T-cell (primary cell): ENCODE results near the gene CEP89. TPM values are rescaled to one million over a fixed set of nuclear protein-coding genes. Genes with fewer than 3 reads are reported as not detected.
"Not testable (repeated sequence)": the region's sequence is repeated elsewhere in the genome, so short reads cannot be mapped to it uniquely, and the experiment has no call there.

Experiments used
- ATAC-seq, 4 experiments: fragments of 200-7000 bp in 3 of 4; fragments of 150-1000 bp in 1 of 4; cut with Tn5 transposase; replicated peaks in 1 of 4; 1 replicate in 3 of 4; 2 replicates in 1 of 4; pipeline ENCODE4 v1.10.0; 2021; ENCODE audit warnings: moderate library complexity in 3 of 4, mild to moderate bottlenecking in 2 of 4, moderate number of reproducible peaks in 1 of 4
- CTCF ChIA-PET, 2 donors: fragments of 300-600 bp; sonication (Branson Sonifier 250); formaldehyde crosslinking; loops; one replicate each; lab custom pipeline; 2022; ENCODE audit warnings: antibody characterized with exemption in 2 of 2; lab: Charles Lee
- POLR2A ChIA-PET, 2 donors: fragments of 300-600 bp; sonication (Branson Sonifier 250); formaldehyde crosslinking; loops; one replicate each; lab custom pipeline; 2022; ENCODE audit warnings: antibody characterized with exemption in 2 of 2; lab: Charles Lee
- DNase-seq, 35 experiments: peaks; one replicate each; pipeline versions ENCODE4 v3.0.0 to v3.0.0-alpha.2; 2013 to 2023
- H3K27ac ChIP-seq: one replicate; pipeline ENCODE4 v1.5.1; 2013; ENCODE audit warnings: low read length
- H3K27me3 ChIP-seq, 2 experiments: replicated peaks in 1 of 2; 1 replicate in 1 of 2; 2 replicates in 1 of 2; pipeline versions ENCODE4 v1.6.1 to v1.7.0; 2013; ENCODE audit warnings: low read length in 1 of 2, mixed read lengths in 1 of 2; ENCODE audit not compliant: control insufficient read depth in 2 of 2, insufficient read depth in 2 of 2; ENCODE audit errors: extremely low read depth in 1 of 2
- H3K36me3 ChIP-seq, 2 donors: 1 replicate in 1 of 2; 2 replicates in 1 of 2; pipeline versions ENCODE4 v1.6.1 to v1.7.0; 2013; ENCODE audit warnings: low read length in 1 of 2; ENCODE audit not compliant: control insufficient read depth in 2 of 2, insufficient read depth in 1 of 2; ENCODE audit errors: extremely low read depth in 1 of 2
- H3K4me1 ChIP-seq, 2 experiments: 1 replicate in 1 of 2; 2 replicates in 1 of 2; pipeline versions ENCODE4 v1.6.1 to v1.7.0; 2013; ENCODE audit warnings: low read length in 2 of 2, mixed read lengths in 1 of 2; ENCODE audit not compliant: insufficient read depth in 2 of 2, control insufficient read depth in 1 of 2; ENCODE audit errors: extremely low read depth in 1 of 2
- H3K4me3 ChIP-seq, 2 donors: 1 replicate in 1 of 2; 2 replicates in 1 of 2; pipeline versions ENCODE4 v1.5.1 to v1.7.0; 2013; ENCODE audit warnings: mild to moderate bottlenecking in 2 of 2, low read length in 1 of 2, moderate library complexity in 1 of 2; ENCODE audit not compliant: control insufficient read depth in 1 of 2; ENCODE audit errors: extremely low read depth in 1 of 2
- H3K9me3 ChIP-seq: 2 replicates; pipeline ENCODE4 v1.7.0; 2013
- H3K27ac Mint-ChIP-seq, 2 donors: one replicate each; pipeline ENCODE4 v1.8.0; 2020 to 2021; ENCODE audit warnings: mild to moderate bottlenecking in 2 of 2, mixed read lengths in 2 of 2
- H3K27me3 Mint-ChIP-seq, 2 donors: one replicate each; pipeline ENCODE4 v1.8.0; 2021 to 2022; ENCODE audit warnings: mixed read lengths in 2 of 2
- H3K36me3 Mint-ChIP-seq: one replicate; pipeline ENCODE4 v1.8.0; 2021; ENCODE audit warnings: mixed read lengths
- H3K4me1 Mint-ChIP-seq, 3 donors: one replicate each; pipeline ENCODE4 v1.8.0; 2020 to 2022; ENCODE audit warnings: mixed read lengths in 3 of 3, mild to moderate bottlenecking in 1 of 3
- H3K4me3 Mint-ChIP-seq, 3 donors: one replicate each; pipeline ENCODE4 v1.8.0; 2020 to 2022; ENCODE audit warnings: mild to moderate bottlenecking in 3 of 3, mixed read lengths in 3 of 3, moderate library complexity in 3 of 3
- H3K9me3 Mint-ChIP-seq, 3 donors: one replicate each; pipeline ENCODE4 v1.8.0; 2020 to 2022; ENCODE audit warnings: mixed read lengths in 3 of 3
- WGBS: methylation state at CpG from one replicate; pipeline ENCODE4 v1.1.5; 2013; ENCODE audit warnings: missing lambda C conversion rate; ENCODE audit not compliant: insufficient coverage; 5-methylcytosine and 5-hydroxymethylcytosine counted together
- total RNA-seq, 35 experiments: library from RNA in 6 of 35; stranded (reverse) in 6 of 35; fragments of 120-200 nt in 1 of 35; gene quantifications; one replicate each; pipeline versions ENCODE4 v1.2.1 to v1.2.4 and lab custom pipeline; 2013 to 2026

Gene CEP89
- total RNA-seq, 5 donors from 2014 or later (not counting 1 experiment from before 2014, with no cell fraction given): 8.1 to 19.9 (median 16.6) TPM

DNA sequence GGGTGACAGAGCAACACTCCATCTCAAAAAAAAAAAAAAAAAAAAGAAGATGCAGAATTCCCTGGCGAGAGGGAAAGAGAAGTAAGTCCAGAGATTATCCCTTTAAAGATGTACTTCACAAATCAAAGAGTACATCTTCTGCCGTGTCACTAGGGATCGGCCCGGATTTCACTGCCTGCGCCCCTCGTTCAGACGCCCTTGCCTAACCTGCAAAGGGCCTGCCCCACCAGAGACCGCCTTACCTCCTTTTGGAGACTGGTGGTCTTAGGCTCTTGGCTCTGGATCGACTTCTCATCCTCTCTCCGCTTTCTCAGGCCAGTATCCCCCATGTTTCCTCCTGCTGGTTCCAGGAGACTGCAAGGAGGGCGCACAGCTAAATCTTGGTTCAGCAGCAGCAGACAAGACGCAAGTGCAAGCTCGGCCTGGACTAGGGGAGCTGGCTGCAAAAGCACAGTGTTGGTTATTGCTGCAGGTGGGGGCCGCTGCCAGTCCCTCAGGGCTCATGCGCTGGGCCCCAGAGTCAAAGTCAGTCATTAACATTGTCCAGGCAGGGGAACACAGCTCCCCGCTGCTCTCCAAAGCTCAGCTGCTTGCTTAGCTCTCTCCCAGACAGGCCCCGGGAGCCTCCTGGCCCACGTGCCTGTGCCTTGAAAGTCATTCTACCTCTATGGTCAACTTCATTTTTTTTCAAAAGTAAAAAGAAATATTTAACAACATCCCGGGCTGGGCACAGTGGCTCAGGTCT, 103.4 kb downstream of the CEP89 start:
- 93% methylated on average over 13 of the region's 19 CpGs for WGBS
- H3K27me3 ChIP-seq: peaks cover 0 to 4% of the 10 kb centered on the region in 2 experiments
- no peaks in the 10 kb centered on the region for H3K9me3 Mint-ChIP-seq
- no peaks in the 10 kb centered on the region for H3K4me1 ChIP-seq
- H3K36me3 ChIP-seq: no peaks in the 10 kb centered on the region
- no peak overlapping the region for H3K4me3 Mint-ChIP-seq
- H3K27ac Mint-ChIP-seq: no peak overlapping the region
- H3K27me3 Mint-ChIP-seq: no peaks in the 10 kb centered on the region
- POLR2A ChIA-PET: no interaction called here
- no peaks in the 10 kb centered on the region for H3K36me3 Mint-ChIP-seq
- H3K4me1 Mint-ChIP-seq: no peaks in the 10 kb centered on the region
- H3K4me3 ChIP-seq: no peak overlapping the region
- H3K27ac ChIP-seq: no peak overlapping the region
- H3K9me3 ChIP-seq: no peaks in the 10 kb centered on the region
- CTCF ChIA-PET: interaction anchor here in 1 of 2 donors (0.6 kb wide), 1 partner anchor 48 kb away, joined by 3 read pairs; no protein-coding TSS in a partner anchor
- ATAC-seq (no peak), DNase-seq (no peak)

DNA sequence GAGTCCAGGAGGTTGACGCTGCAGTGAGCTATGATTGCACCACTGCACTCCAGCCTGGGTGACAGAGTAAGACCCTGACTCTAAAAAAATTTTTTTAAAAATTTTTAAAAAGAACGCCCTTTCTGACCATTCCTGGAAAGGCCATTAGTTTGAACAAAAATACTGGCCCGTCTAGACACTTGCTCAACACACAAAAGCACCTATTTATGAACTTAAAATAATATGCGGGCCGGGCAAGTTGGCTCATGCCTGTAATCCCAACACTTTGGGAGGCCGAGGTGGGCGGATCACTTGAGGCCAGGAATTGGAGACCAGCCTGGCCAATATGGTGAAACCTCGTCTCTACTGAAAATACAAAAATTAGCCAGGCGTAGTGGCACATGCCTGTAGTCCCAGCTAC, 104.3 kb downstream of the CEP89 start:
- ATAC-seq, H3K4me1 Mint-ChIP-seq, H3K9me3 Mint-ChIP-seq, DNase-seq, H3K4me1 ChIP-seq, CTCF ChIA-PET, H3K36me3 Mint-ChIP-seq, H3K27me3 Mint-ChIP-seq, H3K9me3 ChIP-seq, H3K4me3 ChIP-seq, H3K27me3 ChIP-seq, H3K36me3 ChIP-seq, H3K27ac Mint-ChIP-seq, POLR2A ChIA-PET, H3K4me3 Mint-ChIP-seq, H3K27ac ChIP-seq: not testable (repeated sequence)
- WGBS: 91% methylated on average over 4 of the region's 9 CpGs

DNA sequence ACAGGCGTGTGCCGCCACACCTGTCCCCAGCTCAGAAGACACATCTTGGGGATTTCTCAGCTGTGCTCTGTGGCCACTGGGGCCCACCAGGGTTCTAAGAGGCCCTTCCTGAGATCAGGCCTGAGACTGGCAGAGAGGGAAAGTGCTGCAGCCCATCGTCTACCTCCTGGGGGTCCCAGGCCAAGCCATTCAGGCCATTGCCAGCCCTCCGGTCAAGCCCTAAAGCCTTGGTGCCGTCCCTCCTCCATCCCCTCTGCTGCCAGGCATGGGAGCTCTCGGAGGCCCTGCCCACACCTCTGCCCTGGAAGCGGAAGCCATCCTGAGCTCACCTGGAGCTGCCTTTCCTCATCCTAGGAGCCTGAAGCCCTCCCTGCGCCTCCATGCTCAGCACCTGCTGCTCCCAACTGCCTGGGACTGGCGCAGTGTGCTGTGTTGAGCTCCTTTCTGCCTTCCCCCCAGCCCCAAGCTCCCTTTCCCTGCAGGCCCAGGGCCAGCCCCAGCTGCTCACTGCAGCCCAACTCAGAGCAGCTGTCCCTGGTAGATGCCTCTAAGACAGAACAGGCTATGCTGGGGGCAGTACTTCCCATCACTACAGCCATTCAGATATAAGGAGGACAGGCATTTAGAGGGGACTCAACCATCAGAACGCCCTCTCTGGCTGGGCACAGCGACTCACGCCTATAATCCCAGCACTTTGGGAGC, 105.0 kb downstream of the CEP89 start:
- no peak overlapping the region for H3K4me3 ChIP-seq
- Mint-ChIP-seq H3K36me3 (no peaks in the 10 kb centered on the region), H3K4me3 (no peak overlapping the region), H3K9me3 (no peaks in the 10 kb centered on the region), H3K27ac (no peak overlapping the region), H3K4me1 (no peaks in the 10 kb centered on the region), H3K27me3 (no peaks in the 10 kb centered on the region)
- no peaks in the 10 kb centered on the region for H3K4me1 ChIP-seq
- ATAC-seq (no peak), DNase-seq (no peak)
- POLR2A ChIA-PET: no interaction called here
- H3K36me3 ChIP-seq: no peaks in the 10 kb centered on the region
- no peak overlapping the region for H3K27ac ChIP-seq
- WGBS: 87% methylated on average over 12 of the region's 12 CpGs
- CTCF ChIA-PET: no interaction called here
- peaks cover 0 to 4% of the 10 kb centered on the region in 2 experiments for H3K27me3 ChIP-seq
- H3K9me3 ChIP-seq: no peaks in the 10 kb centered on the region

DNA sequence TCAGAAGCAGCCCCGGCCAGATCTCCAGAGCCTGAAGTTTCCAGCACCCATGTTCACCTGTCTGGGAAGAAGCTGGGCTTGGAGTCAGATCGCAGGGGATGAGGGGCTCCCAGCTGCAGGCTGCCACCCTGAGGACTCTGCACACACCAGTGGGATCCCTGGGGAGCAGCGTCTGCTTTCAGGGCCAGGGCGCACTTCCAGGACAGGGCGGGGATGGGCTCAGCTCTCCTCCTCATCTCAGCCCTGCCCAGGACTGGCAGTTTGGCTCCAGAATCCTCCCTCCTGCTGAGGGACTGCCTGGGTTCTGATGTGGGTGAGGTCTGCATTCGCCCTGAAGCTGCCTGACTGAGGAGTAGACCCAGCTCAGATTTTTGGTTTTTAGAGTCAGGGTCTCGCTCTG, 105.7 kb downstream of the CEP89 start:
- ChIA-PET POLR2A (no interaction called here), CTCF (no interaction called here)
- H3K36me3 ChIP-seq: no peaks in the 10 kb centered on the region
- DNase-seq (no peak), ATAC-seq (no peak)
- H3K9me3 ChIP-seq: no peaks in the 10 kb centered on the region
- H3K4me1 ChIP-seq: no peaks in the 10 kb centered on the region
- H3K4me3 ChIP-seq: no peak overlapping the region
- no peaks in the 10 kb centered on the region for H3K36me3 Mint-ChIP-seq
- no peak overlapping the region for H3K4me3 Mint-ChIP-seq
- H3K27ac Mint-ChIP-seq: no peak overlapping the region
- no peaks in the 10 kb centered on the region for H3K27me3 Mint-ChIP-seq
- H3K27ac ChIP-seq: no peak overlapping the region
- H3K27me3 ChIP-seq: peaks cover 0 to 4% of the 10 kb centered on the region in 2 experiments
- H3K9me3 Mint-ChIP-seq: no peaks in the 10 kb centered on the region
- 90% methylated on average over 2 of the region's 7 CpGs for WGBS
- H3K4me1 Mint-ChIP-seq: no peaks in the 10 kb centered on the region

- POLR2A ChIA-PET: no interaction called here
- H3K9me3 ChIP-seq: no peaks in the 10 kb centered on the region
- CTCF ChIA-PET: no interaction called here
- WGBS: no CpG with 5 or more reads among the region's 6 CpGs
- H3K4me3 Mint-ChIP-seq: no peak overlapping the region
- no peaks in the 10 kb centered on the region for H3K36me3 Mint-ChIP-seq
- H3K27ac ChIP-seq: no peak overlapping the region
- H3K4me3 ChIP-seq: no peak overlapping the region
- H3K9me3 Mint-ChIP-seq: no peaks in the 10 kb centered on the region
- H3K36me3 ChIP-seq: no peaks in the 10 kb centered on the region
- H3K4me1 Mint-ChIP-seq: no peaks in the 10 kb centered on the region
- ATAC-seq (no peak), DNase-seq (no peak)
- H3K27me3 ChIP-seq: peaks cover 0 to 4% of the 10 kb centered on the region in 2 experiments
- H3K4me1 ChIP-seq: no peaks in the 10 kb centered on the region
- no peaks in the 10 kb centered on the region for H3K27me3 Mint-ChIP-seq
- H3K27ac Mint-ChIP-seq: no peak overlapping the region
These were observed 106.4 kb downstream of the CEP89 start for GRCh38 chr19:32865326-32865725.

DNA sequence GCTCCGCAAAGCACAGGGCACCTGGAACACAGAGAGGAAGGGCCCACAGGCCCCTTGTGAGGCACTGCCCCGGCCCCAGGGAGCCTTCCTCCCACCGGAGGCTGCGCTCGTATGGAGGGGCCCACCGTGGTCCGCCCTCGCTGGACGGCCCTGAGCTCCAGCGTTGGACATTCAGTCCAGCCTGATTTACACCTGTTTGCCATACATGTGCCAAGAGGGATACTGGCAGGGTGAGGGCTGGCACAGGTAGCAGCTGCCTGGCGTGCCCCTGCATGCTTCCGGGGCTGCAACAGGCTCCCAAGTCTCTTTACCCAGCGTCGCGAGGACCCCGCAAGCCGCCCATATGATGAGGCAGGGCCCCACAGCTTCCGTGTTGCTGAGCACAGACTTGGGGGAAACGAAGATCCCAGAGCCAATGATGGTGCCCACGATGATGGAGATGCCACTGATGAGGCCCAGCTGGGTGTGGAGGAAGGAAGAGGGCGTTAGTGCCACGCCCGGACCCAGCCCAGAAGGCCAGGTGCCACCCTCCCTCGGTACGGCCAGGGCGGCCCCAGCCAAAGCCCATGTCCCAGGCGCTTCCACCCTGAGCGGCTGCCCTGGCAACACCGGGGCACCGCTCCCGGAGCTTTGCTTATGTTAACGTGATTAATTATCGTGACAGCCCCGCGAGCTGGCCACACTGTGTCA, 107.3 kb downstream of the CEP89 start:
- no peaks in the 10 kb centered on the region for H3K36me3 ChIP-seq
- no peaks in the 10 kb centered on the region for H3K27me3 Mint-ChIP-seq
- H3K4me1 Mint-ChIP-seq: no peaks in the 10 kb centered on the region
- POLR2A ChIA-PET: no interaction called here
- H3K4me3 Mint-ChIP-seq: no peak overlapping the region
- WGBS: 89% methylated on average over 34 of the region's 35 CpGs
- H3K9me3 Mint-ChIP-seq: no peaks in the 10 kb centered on the region
- no peak overlapping the region for H3K4me3 ChIP-seq
- no peaks in the 10 kb centered on the region for H3K4me1 ChIP-seq
- no peaks in the 10 kb centered on the region for H3K9me3 ChIP-seq
- H3K27me3 ChIP-seq: peaks cover 0 to 4% of the 10 kb centered on the region in 2 experiments
- H3K27ac Mint-ChIP-seq: no peak overlapping the region
- H3K36me3 Mint-ChIP-seq: no peaks in the 10 kb centered on the region
- ATAC-seq (no peak), DNase-seq (no peak)
- no peak overlapping the region for H3K27ac ChIP-seq
- CTCF ChIA-PET: no interaction called here
